Testis (tissue), 3 donors: ENCODE data around the gene CPE. TPM values are rescaled to one million over a fixed set of nuclear protein-coding genes. Genes with fewer than 3 reads are reported as not detected.

Source experiments
- DNase-seq: peaks from one replicate; pipeline ENCODE4 v3.0.0-alpha.2; 2019
- H3K27ac ChIP-seq, 2 donors: fragments of 200-600 bp; sonication (generic); one replicate each; pipeline ENCODE4 v1.5.1; 2019
- H3K27me3 ChIP-seq: fragments of 200-600 bp; sonication (generic); one replicate; pipeline ENCODE4 v1.5.1; 2019
- H3K36me3 ChIP-seq: fragments of 200-600 bp; sonication (generic); one replicate; pipeline ENCODE4 v1.5.1; 2017; ENCODE audit warnings: low read depth; ENCODE audit errors: missing control alignments
- H3K4me1 ChIP-seq: fragments of 200-600 bp; sonication (generic); one replicate; pipeline ENCODE4 v1.5.1; 2019
- H3K4me3 ChIP-seq, 2 donors: fragments of 200-600 bp; sonication (generic); one replicate each; pipeline ENCODE4 v1.5.1; 2017 to 2019
- H3K9me3 ChIP-seq: fragments of 200-600 bp; sonication (generic); one replicate; pipeline ENCODE4 v1.5.1; 2017
- CTCF ChIP-seq, 3 experiments: fragments of 450-650 bp in 2 of 3; fragments of 200-600 bp in 1 of 3; sonication (generic) in 1 of 3; IDR thresholded peaks; one replicate each; pipeline ENCODE4 v1.5.1; 2016 to 2019; ENCODE audit warnings: antibody characterized with exemption in 3 of 3, mild to moderate bottlenecking in 2 of 3, moderate library complexity in 1 of 3
- POLR2A ChIP-seq: fragments of 450-650 bp; IDR thresholded peaks from one replicate; pipeline ENCODE4 v1.6.1; 2017; ENCODE audit warnings: antibody characterized with exemption, mild to moderate bottlenecking, moderate library complexity
- WGBS, 2 donors: methylation state at CpG; one replicate each; pipeline ENCODE4 v1.1.5; 2018; 5-methylcytosine and 5-hydroxymethylcytosine counted together
- intact Hi-C: fragments of 100-400 bp; cut with DNase I; formaldehyde crosslinking; loops from one replicate; pipeline ENCODE4 v1.15.1; 2023; ENCODE audit warnings: low total_unique reads
- polyA plus RNA-seq: library from polyadenylated mRNA; stranded (reverse); fragments of 350-450 nt; fragmentation: Illumina TruSeq; extraction: RNeasy Lipid Tissue Mini Kit (QIAGEN cat#74804); gene quantifications from one replicate; pipeline ENCODE4 v1.2.3, GENCODE V29; 2014; ENCODE audit warnings: low read depth, low replicate concordance; ENCODE audit not compliant: insufficient read depth
- total RNA-seq, 2 donors: library from RNA; depleted of rRNA; stranded (reverse); fragments of >200 nt; gene quantifications; one replicate each; pipeline ENCODE4 v1.2.3, GENCODE V29; 2016

Gene CPE
- total and polyA plus RNA-seq, 3 donors from 2014 or later: 290 to 589 (median 324) TPM

DNA sequence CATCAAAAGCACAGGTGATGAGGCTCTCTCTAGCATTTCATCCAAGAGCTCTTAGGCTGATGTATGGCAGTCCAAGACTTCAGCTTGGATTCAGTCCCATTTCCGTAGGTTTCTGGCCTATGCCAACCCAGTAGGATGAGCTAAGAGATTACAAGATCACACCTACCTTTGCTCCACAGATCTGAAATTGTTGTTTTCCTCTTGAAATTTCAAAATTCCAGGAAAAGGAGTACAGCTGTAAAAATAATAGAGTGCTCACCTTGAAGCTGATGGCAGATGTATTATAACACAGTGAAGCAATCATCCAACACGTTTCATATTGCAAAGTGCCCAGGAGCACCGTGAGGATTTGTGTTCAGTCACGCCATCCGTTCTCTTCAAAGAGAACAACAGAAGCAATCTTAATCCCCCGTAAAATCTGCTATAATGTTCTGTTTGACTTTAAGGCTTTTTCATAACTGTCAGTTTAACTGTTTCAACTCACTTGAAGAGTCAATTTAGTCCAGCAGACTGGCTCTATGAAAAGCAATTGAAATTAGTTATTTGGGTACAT lies 137.5 kb downstream of the CPE start:
- H3K4me3 ChIP-seq: no peak overlapping the region
- TF ChIP-seq POLR2A (no peak), CTCF (IDR thresholded peaks at IDR 0.05) (no peak)
- no peaks in the 10 kb centered on the region for H3K27me3 ChIP-seq
- no peaks in the 10 kb centered on the region for H3K9me3 ChIP-seq
- no peaks in the 10 kb centered on the region for H3K4me1 ChIP-seq
- H3K36me3 ChIP-seq: no peaks in the 10 kb centered on the region
- 82 to 86% methylated on average over 6 of the region's 6 CpGs for WGBS, 2 donors
- intact Hi-C loops: no loop called here
- DNase-seq: no peak
- H3K27ac ChIP-seq: no peak overlapping the region

DNA sequence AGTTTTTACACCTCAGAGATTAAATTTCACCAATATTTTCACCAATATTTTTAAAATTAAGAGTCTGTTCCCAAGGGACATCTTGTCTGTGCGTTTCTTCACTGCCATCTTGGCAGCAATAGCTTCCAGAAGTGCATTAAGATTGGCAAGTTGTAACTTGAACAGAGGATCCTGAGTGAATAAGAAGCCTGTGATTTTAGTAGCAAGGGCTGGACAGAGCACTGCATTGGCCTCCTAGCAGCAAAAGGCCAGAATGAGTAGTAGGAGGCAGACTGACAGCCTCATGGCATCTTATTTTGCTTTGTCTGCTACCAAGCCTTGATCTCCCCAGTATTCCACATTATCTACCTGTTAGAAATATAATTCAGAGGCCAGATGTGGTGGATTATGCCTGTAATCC lies 138.4 kb downstream of the CPE start:
- no peak for DNase-seq
- no peak overlapping the region for H3K27ac ChIP-seq
- WGBS, 2 donors: 70 to 80% methylated on average over 1 of the region's 1 CpG
- no peak overlapping the region for H3K4me3 ChIP-seq
- no peaks in the 10 kb centered on the region for H3K9me3 ChIP-seq
- no peaks in the 10 kb centered on the region for H3K36me3 ChIP-seq
- intact Hi-C loops: no loop called here
- H3K4me1 ChIP-seq: no peaks in the 10 kb centered on the region
- no peaks in the 10 kb centered on the region for H3K27me3 ChIP-seq
- no peak for TF ChIP-seq CTCF (IDR thresholded peaks at IDR 0.05)
- TF ChIP-seq POLR2A: no peak

- DNase-seq: no peak
- no peak overlapping the region for H3K27ac ChIP-seq
- H3K36me3 ChIP-seq: no peaks in the 10 kb centered on the region
- H3K4me3 ChIP-seq: no peak overlapping the region
- no peaks in the 10 kb centered on the region for H3K4me1 ChIP-seq
- H3K9me3 ChIP-seq: no peaks in the 10 kb centered on the region
- H3K27me3 ChIP-seq: no peaks in the 10 kb centered on the region
- TF ChIP-seq CTCF (IDR thresholded peaks at IDR 0.05) (no peak), POLR2A (no peak)
- 83 to 91% methylated on average over 1 of the region's 1 CpG for WGBS, 2 donors
- intact Hi-C loops: no loop called here
Observed at GRCh38 chr4:165518024-165518616, 139.3 kb downstream of the CPE start.

GRCh38 chr4:165518686-165519085 lies 139.9 kb downstream of the CPE start:
- Histone ChIP-seq H3K27ac (no peak overlapping the region), H3K4me3 (no peak overlapping the region), H3K9me3 (no peaks in the 10 kb centered on the region), H3K4me1 (no peaks in the 10 kb centered on the region), H3K36me3 (no peaks in the 10 kb centered on the region), H3K27me3 (no peaks in the 10 kb centered on the region)
- DNase-seq: no peak
- intact Hi-C loops: no loop called here
- WGBS, 2 donors: 51 to 68% methylated on average over 1 of the region's 1 CpG
- no peak for TF ChIP-seq CTCF (IDR thresholded peaks at IDR 0.05)
- TF ChIP-seq POLR2A: no peak

- TF ChIP-seq POLR2A (no peak), CTCF (IDR thresholded peaks at IDR 0.05) (no peak)
- Histone ChIP-seq H3K36me3 (no peaks in the 10 kb centered on the region), H3K4me3 (no peak overlapping the region), H3K27ac (no peak overlapping the region), H3K27me3 (no peaks in the 10 kb centered on the region), H3K4me1 (no peaks in the 10 kb centered on the region), H3K9me3 (no peaks in the 10 kb centered on the region)
- intact Hi-C loops: no loop called here
- no peak for DNase-seq
Observed at GRCh38 chr4:165519591-165519990, 140.8 kb downstream of the CPE start.
